MM.1S (cell line): ENCODE measurements around the gene CD109.

Source experiments
- CTCF ChIP-seq: fragments of 300-600 bp; sonication (generic); IDR thresholded peaks from 2 replicates; pipeline ENCODE4 v1.5.1; 2016; ENCODE audit warnings: antibody characterized with exemption, low read length, mixed read lengths
- EZH2phosphoT487 ChIP-seq: fragments of 300-600 bp; sonication (generic); IDR thresholded peaks from 2 replicates; pipeline ENCODE4 v1.6.1; 2018; ENCODE audit warnings: antibody characterized with exemption, low read length

- TF ChIP-seq CTCF (no peak), EZH2phosphoT487 (no peak)
Observed at GRCh38 chr6:73747289-73747688, 51.3 kb downstream of the CD109 start.
